IPS-NIHi7 (cell line): ENCODE measurements around the gene LCOR.
"Not testable (repeated sequence)": the region's sequence is repeated elsewhere in the genome, so short reads cannot be mapped to it uniquely, and the experiment has no call there.

Source experiments
- DNase-seq: peaks from one replicate; pipeline ENCODE4 v3.0.0; 2012; ENCODE audit warnings: mixed read lengths; ENCODE audit errors: extremely low spot score

The LCOR gene

GRCh38 chr10:96840841-96841518 lies 8.9 kb downstream of the LCOR start:
- DNase-seq = no peak

- DNase-seq = no peak
These were observed 11.0 kb downstream of the LCOR start for GRCh38 chr10:96842896-96843723.

GRCh38 chr10:96843823-96844222 lies 11.7 kb downstream of the LCOR start:
- no peak for DNase-seq

- DNase-seq = no peak
These were observed 14.3 kb downstream of the LCOR start for GRCh38 chr10:96846395-96846794.

- DNase-seq = no peak
These were observed 14.8 kb downstream of the LCOR start for GRCh38 chr10:96846926-96847325.

GRCh38 chr10:96847356-96847755 lies 15.3 kb downstream of the LCOR start:
- not testable (repeated sequence) for DNase-seq

GRCh38 chr10:96850113-96850512 lies 18.0 kb downstream of the LCOR start:
- DNase-seq = no peak

- DNase-seq = no peak
These were observed 18.7 kb downstream of the LCOR start for GRCh38 chr10:96850825-96851224.

GRCh38 chr10:96851281-96851680 lies 19.2 kb downstream of the LCOR start:
- no peak for DNase-seq

- no peak for DNase-seq
These were observed 24.2 kb downstream of the LCOR start for GRCh38 chr10:96856317-96856716.

GRCh38 chr10:96857301-96858012 lies 25.4 kb downstream of the LCOR start:
- no peak for DNase-seq

GRCh38 chr10:96858038-96858705 lies 26.1 kb downstream of the LCOR start:
- no peak for DNase-seq

- no peak for DNase-seq
These were observed 26.6 kb downstream of the LCOR start for GRCh38 chr10:96858706-96859050.

GRCh38 chr10:96860631-96861277 lies 28.7 kb downstream of the LCOR start:
- no peak for DNase-seq

GRCh38 chr10:96863922-96864543 lies 31.9 kb downstream of the LCOR start:
- DNase-seq = no peak

GRCh38 chr10:96873086-96873485 lies 41.0 kb downstream of the LCOR start:
- no peak for DNase-seq

GRCh38 chr10:96873756-96874467 lies 41.8 kb downstream of the LCOR start:
- no peak for DNase-seq

GRCh38 chr10:96878057-96878456 lies 46.0 kb downstream of the LCOR start:
- DNase-seq = no peak

- no peak for DNase-seq
These were observed 48.5 kb downstream of the LCOR start for GRCh38 chr10:96880575-96880974.

- no peak for DNase-seq
These were observed 57.5 kb downstream of the LCOR start for GRCh38 chr10:96889415-96890171.
